ENCODE measurements around the gene PRAMEF12.
"Not testable (repeated sequence)": the region's sequence is repeated elsewhere in the genome, so short reads cannot be mapped to it uniquely, and the experiment has no call there.

DNA sequence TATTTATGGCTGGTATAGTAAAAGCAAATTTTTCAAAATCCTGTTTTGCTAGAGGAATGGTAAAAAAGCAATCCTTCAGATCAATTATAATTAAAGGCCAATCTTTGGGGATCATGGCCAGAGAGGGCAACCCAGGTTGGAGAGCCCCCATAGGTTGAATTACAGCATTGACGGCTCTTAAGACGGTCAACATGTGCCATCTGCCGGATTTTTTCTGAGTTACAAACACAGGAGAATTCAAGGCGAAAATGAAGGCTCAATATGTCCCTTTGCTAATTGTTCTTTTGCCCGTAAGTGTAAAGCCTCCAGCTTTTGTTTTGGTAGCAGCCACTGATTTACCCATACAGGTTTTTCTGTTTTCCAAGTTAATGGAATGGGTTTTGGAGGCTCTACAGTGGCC, 8.0 kb downstream of the PRAMEF12 start:
- not testable (repeated sequence) for TF ChIP-seq CTCF (IDR thresholded peaks at IDR 0.05); POLR2AphosphoS5 (IDR thresholded peaks at IDR 0.05; ENCODE audit: insufficient read depth in 1 of 2, low read depth in 1 of 2)
